Fibroblast of pulmonary artery (primary cell): Measurements from ENCODE around the gene GRAMD2A.
"Not testable (repeated sequence)": the region's sequence is repeated elsewhere in the genome, so short reads cannot be mapped to it uniquely, and the experiment has no call there.

Source experiments
- DNase-seq: peaks from one replicate; pipeline ENCODE4 v3.0.0-alpha.2; 2010; ENCODE audit warnings: low read depth
- H3K4me3 ChIP-seq: replicated peaks from 2 replicates; pipeline ENCODE4 v1.5.1; 2011; ENCODE audit warnings: low read depth, mild to moderate bottlenecking, control low read depth, low read length, moderate library complexity
- TF ChIP-seq, protein P1 (sequence below): IDR thresholded peaks from 2 replicates; pipeline ENCODE4 v1.5.1; 2011; ENCODE audit warnings: mild to moderate bottlenecking, control low read depth, low read length, inconsistent platforms; ENCODE audit errors: missing control alignments

The GRAMD2A gene

GRCh38 chr15:72174551-72175165, 22.9 kb downstream of the GRAMD2A start:
- TF ChIP-seq, protein P1, sequence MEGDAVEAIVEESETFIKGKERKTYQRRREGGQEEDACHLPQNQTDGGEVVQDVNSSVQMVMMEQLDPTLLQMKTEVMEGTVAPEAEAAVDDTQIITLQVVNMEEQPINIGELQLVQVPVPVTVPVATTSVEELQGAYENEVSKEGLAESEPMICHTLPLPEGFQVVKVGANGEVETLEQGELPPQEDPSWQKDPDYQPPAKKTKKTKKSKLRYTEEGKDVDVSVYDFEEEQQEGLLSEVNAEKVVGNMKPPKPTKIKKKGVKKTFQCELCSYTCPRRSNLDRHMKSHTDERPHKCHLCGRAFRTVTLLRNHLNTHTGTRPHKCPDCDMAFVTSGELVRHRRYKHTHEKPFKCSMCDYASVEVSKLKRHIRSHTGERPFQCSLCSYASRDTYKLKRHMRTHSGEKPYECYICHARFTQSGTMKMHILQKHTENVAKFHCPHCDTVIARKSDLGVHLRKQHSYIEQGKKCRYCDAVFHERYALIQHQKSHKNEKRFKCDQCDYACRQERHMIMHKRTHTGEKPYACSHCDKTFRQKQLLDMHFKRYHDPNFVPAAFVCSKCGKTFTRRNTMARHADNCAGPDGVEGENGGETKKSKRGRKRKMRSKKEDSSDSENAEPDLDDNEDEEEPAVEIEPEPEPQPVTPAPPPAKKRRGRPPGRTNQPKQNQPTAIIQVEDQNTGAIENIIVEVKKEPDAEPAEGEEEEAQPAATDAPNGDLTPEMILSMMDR, result no peak
- no peak for DNase-seq
- H3K4me3 ChIP-seq, result no peak overlapping the region

GRCh38 chr15:72173864-72174550, 23.6 kb downstream of the GRAMD2A start:
- no peak overlapping the region for H3K4me3 ChIP-seq
- TF ChIP-seq, protein P1, result no peak
- no peak for DNase-seq

DNA sequence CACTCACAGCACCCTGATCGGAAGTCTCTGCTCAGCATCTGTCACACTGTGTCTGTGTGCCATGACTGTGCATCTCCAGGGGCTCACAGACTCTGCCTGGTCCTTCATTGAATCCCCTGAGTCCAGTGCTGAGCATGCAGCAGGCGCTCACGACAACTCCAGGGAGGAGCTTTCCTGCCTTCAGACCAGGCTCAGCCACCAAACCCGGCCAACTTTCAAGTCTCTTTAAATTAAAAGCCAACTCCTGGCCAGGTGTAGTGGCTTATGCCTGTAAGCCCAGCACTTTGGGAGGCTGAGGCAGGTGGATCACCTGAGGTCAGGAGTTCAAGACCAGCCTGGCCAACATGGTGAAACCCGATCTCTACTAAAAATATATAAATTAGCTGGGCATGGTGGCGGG, 24.2 kb downstream of the GRAMD2A start:
- TF ChIP-seq, protein P1, result no peak
- DNase-seq, result no peak
- H3K4me3 ChIP-seq, result no peak overlapping the region

- DNase-seq, result no peak
- TF ChIP-seq, protein P1, result no peak
- H3K4me3 ChIP-seq, result no peak overlapping the region
Observed at GRCh38 chr15:72172796-72173195, 24.8 kb downstream of the GRAMD2A start.

- not testable (repeated sequence) for H3K4me3 ChIP-seq
- peak; percentile 17 for DNase-seq
Observed at GRCh38 chr15:72171978-72172377, 25.6 kb downstream of the GRAMD2A start.

- H3K4me3 ChIP-seq, result no peak overlapping the region
- no peak for DNase-seq
- TF ChIP-seq, protein P1, result no peak
Observed at GRCh38 chr15:72170691-72171090, 26.9 kb downstream of the GRAMD2A start.

- DNase-seq, result no peak
- TF ChIP-seq, protein P1, result no peak
- no peak overlapping the region for H3K4me3 ChIP-seq
Observed at GRCh38 chr15:72169921-72170611, 27.5 kb downstream of the GRAMD2A start.
